ENCODE results near the gene KLHL30. TPM values are rescaled to one million over a fixed set of nuclear protein-coding genes. Genes with fewer than 3 reads are reported as not detected.

Gene KLHL30
- total RNA-seq, 1 donor from 2014 or later = not detected

- intact Hi-C loops (cut with micrococcal nuclease) = no loop called here
- peaks cover 10% of the 10 kb centered on the region for H3K36me3 Mint-ChIP-seq (ENCODE audit: low read depth)
- no peak for ATAC-seq (ENCODE audit: low read depth)
- CTCF ChIA-PET = no interaction called here
- no peaks in the 10 kb centered on the region for H3K9me3 Mint-ChIP-seq
- peaks cover 19% of the 10 kb centered on the region for H3K4me1 Mint-ChIP-seq
- no peak overlapping the region for H3K4me3 Mint-ChIP-seq
- H3K27me3 Mint-ChIP-seq = no peaks in the 10 kb centered on the region
- no peak for TF ChIP-seq CTCF (IDR thresholded peaks at IDR 0.05)
- DNase-seq = no peak
- POLR2A ChIA-PET = interaction anchor here (2.0 kb wide), 1 partner anchor 37 kb away, joined by 7 read pairs; the partner anchor contains the start of gene SCLY
- H3K27ac Mint-ChIP-seq = no peak overlapping the region
Observed at GRCh38 chr2:238097201-238097987, 41.1 kb upstream of the KLHL30 start.

GRCh38 chr2:238097988-238098871 is 40.2 kb upstream of the KLHL30 start:
- H3K36me3 Mint-ChIP-seq (ENCODE audit: low read depth) = peaks cover 7% of the 10 kb centered on the region
- H3K27me3 Mint-ChIP-seq = no peaks in the 10 kb centered on the region
- DNase-seq = no peak
- H3K27ac Mint-ChIP-seq = peak overlapping the region; percentile 76
- CTCF ChIA-PET = no interaction called here
- peaks cover 19% of the 10 kb centered on the region for H3K4me1 Mint-ChIP-seq
- ATAC-seq (ENCODE audit: low read depth) = peak; percentile 98
- intact Hi-C loops (cut with micrococcal nuclease) = loop anchor here (1.0 to 2.0 kb wide), 4 partner anchors 9 to 191 kb away; partner anchors contain the start of genes PER2 and UBE2F
- no peak for TF ChIP-seq CTCF (IDR thresholded peaks at IDR 0.05)
- POLR2A ChIA-PET = interaction anchor here (0.6 to 2.0 kb wide), 3 partner anchors 12 to 1866 kb away, joined by 3 to 7 read pairs (median 5); partner anchors contain the start of gene SCLY
- no peaks in the 10 kb centered on the region for H3K9me3 Mint-ChIP-seq
- peak overlapping the region; percentile 72 for H3K4me3 Mint-ChIP-seq

GRCh38 chr2:238098901-238099713 is 39.4 kb upstream of the KLHL30 start:
- intact Hi-C loops (cut with micrococcal nuclease) = loop anchor here (1.0 to 2.0 kb wide), 4 partner anchors 8 to 190 kb away; partner anchors contain the start of genes PER2 and UBE2F
- H3K4me1 Mint-ChIP-seq = peaks cover 19% of the 10 kb centered on the region
- H3K27ac Mint-ChIP-seq = peak overlapping the region; percentile 76
- no peak for DNase-seq
- H3K27me3 Mint-ChIP-seq = no peaks in the 10 kb centered on the region
- peak; percentile 49 for ATAC-seq (ENCODE audit: low read depth)
- no peaks in the 10 kb centered on the region for H3K9me3 Mint-ChIP-seq
- H3K4me3 Mint-ChIP-seq = peak overlapping the region; percentile 72
- ChIA-PET POLR2A (interaction anchor here (0.6 to 2.0 kb wide), 3 partner anchors 9 to 1865 kb away, joined by 3 to 7 read pairs (median 3); partner anchors contain the start of gene SCLY), CTCF (no interaction called here)
- H3K36me3 Mint-ChIP-seq (ENCODE audit: low read depth) = peaks cover 7% of the 10 kb centered on the region
- TF ChIP-seq CTCF (IDR thresholded peaks at IDR 0.05) = no peak

GRCh38 chr2:238099714-238100048 is 38.8 kb upstream of the KLHL30 start:
- ATAC-seq (ENCODE audit: low read depth) (no peak), DNase-seq (no peak)
- CTCF ChIA-PET = no interaction called here
- TF ChIP-seq CTCF (IDR thresholded peaks at IDR 0.05) = no peak
- peaks cover 5% of the 10 kb centered on the region for H3K36me3 Mint-ChIP-seq (ENCODE audit: low read depth)
- H3K9me3 Mint-ChIP-seq = no peaks in the 10 kb centered on the region
- POLR2A ChIA-PET = interaction anchor here (1.0 kb wide), 1 partner anchor 8 kb away, joined by 3 read pairs; no protein-coding TSS in a partner anchor
- peaks cover 19% of the 10 kb centered on the region for H3K4me1 Mint-ChIP-seq
- no peak overlapping the region for H3K27ac Mint-ChIP-seq
- H3K27me3 Mint-ChIP-seq = no peaks in the 10 kb centered on the region
- no peak overlapping the region for H3K4me3 Mint-ChIP-seq
- intact Hi-C loops (cut with micrococcal nuclease) = loop anchor here (2.0 to 10.0 kb wide), 3 partner anchors 133 to 189 kb away; partner anchors contain the start of genes PER2 and UBE2F
